Activated CD4-positive, alpha-beta T cell treated with anti-CD3 and anti-CD28 coated beads, Interleukin-2, amount 10 ng/mL, durations not matched to agents 7 days and 5 days (primary cell): Measurements from ENCODE around the gene TANC1. TPM values are rescaled to one million over a fixed set of nuclear protein-coding genes. Genes with fewer than 3 reads are reported as not detected.

Experiments used
- CTCF ChIA-PET: fragments of 350-600 bp; sonication (Branson Sonifier 250); formaldehyde crosslinking; loops from one replicate; lab custom pipeline; 2021; ENCODE audit warnings: antibody characterized with exemption; lab: Charles Lee
- POLR2A ChIA-PET: fragments of 350-600 bp; sonication (Branson Sonifier 250); formaldehyde crosslinking; loops from one replicate; lab custom pipeline; 2021; ENCODE audit warnings: antibody characterized with exemption; lab: Charles Lee
- DNase-seq: peaks from one replicate; pipeline ENCODE4 v3.0.0-alpha.2; 2020
- H3K27ac Mint-ChIP-seq: one replicate; pipeline ENCODE4 v1.8.0; 2021; ENCODE audit warnings: mild to moderate bottlenecking, moderate library complexity, mixed read lengths
- H3K27me3 Mint-ChIP-seq: one replicate; pipeline ENCODE4 v1.8.0; 2021; ENCODE audit warnings: mixed read lengths
- H3K36me3 Mint-ChIP-seq: one replicate; pipeline ENCODE4 v1.8.0; 2021; ENCODE audit warnings: low read depth, mixed read lengths
- H3K4me1 Mint-ChIP-seq: one replicate; pipeline ENCODE4 v1.8.0; 2021; ENCODE audit warnings: mixed read lengths
- H3K4me3 Mint-ChIP-seq: one replicate; pipeline ENCODE4 v1.8.0; 2021; ENCODE audit warnings: mild to moderate bottlenecking, moderate library complexity, mixed read lengths
- H3K9me3 Mint-ChIP-seq: one replicate; pipeline ENCODE4 v1.8.0; 2021; ENCODE audit warnings: mixed read lengths
- total RNA-seq, 2 experiments: library from RNA; stranded (reverse); gene quantifications; one replicate each; pipeline ENCODE4 v1.2.3, GENCODE V29; 2021

Gene TANC1
- total RNA-seq, 2 experiments from 2014 or later, result 0.32 to 0.52 TPM

- POLR2A ChIA-PET, result no interaction called here
- peaks cover 30% of the 10 kb centered on the region for H3K4me1 Mint-ChIP-seq
- H3K4me3 Mint-ChIP-seq, result no peak overlapping the region
- no peaks in the 10 kb centered on the region for H3K36me3 Mint-ChIP-seq
- CTCF ChIA-PET, result interaction anchor here (1.0 to 1.1 kb wide), 2 partner anchors 9 to 27 kb away, joined by 3 read pairs; no protein-coding TSS in a partner anchor
- no peaks in the 10 kb centered on the region for H3K9me3 Mint-ChIP-seq
- no peak overlapping the region for H3K27ac Mint-ChIP-seq
- DNase-seq, result no peak
- H3K27me3 Mint-ChIP-seq, result no peaks in the 10 kb centered on the region
Measured at GRCh38 chr2:159153951-159154350, 185.5 kb downstream of the TANC1 start.

- H3K4me1 Mint-ChIP-seq, result peaks cover 30% of the 10 kb centered on the region
- no peaks in the 10 kb centered on the region for H3K27me3 Mint-ChIP-seq
- no peaks in the 10 kb centered on the region for H3K9me3 Mint-ChIP-seq
- no peak overlapping the region for H3K4me3 Mint-ChIP-seq
- CTCF ChIA-PET, result interaction anchor here (1.1 kb wide), 1 partner anchor 27 kb away, joined by 3 read pairs; no protein-coding TSS in a partner anchor
- no peaks in the 10 kb centered on the region for H3K36me3 Mint-ChIP-seq
- POLR2A ChIA-PET, result no interaction called here
- no peak overlapping the region for H3K27ac Mint-ChIP-seq
- no peak for DNase-seq
Measured at GRCh38 chr2:159154366-159154765, 185.9 kb downstream of the TANC1 start.

GRCh38 chr2:159155320-159155719 lies 186.9 kb downstream of the TANC1 start:
- Mint-ChIP-seq H3K27me3 (no peaks in the 10 kb centered on the region), H3K9me3 (no peaks in the 10 kb centered on the region), H3K4me3 (no peak overlapping the region), H3K27ac (no peak overlapping the region), H3K36me3 (no peaks in the 10 kb centered on the region), H3K4me1 (peaks cover 30% of the 10 kb centered on the region)
- no peak for DNase-seq
- ChIA-PET CTCF (interaction anchor here (0.5 kb wide), 1 partner anchor 43 kb away, joined by 3 read pairs; no protein-coding TSS in a partner anchor), POLR2A (no interaction called here)

- POLR2A ChIA-PET, result no interaction called here
Measured at GRCh38 chr2:159155791-159156190, 187.4 kb downstream of the TANC1 start.

GRCh38 chr2:159156834-159157233 lies 188.4 kb downstream of the TANC1 start:
- no peak for DNase-seq
- no peak overlapping the region for H3K27ac Mint-ChIP-seq
- no peak overlapping the region for H3K4me3 Mint-ChIP-seq
- H3K9me3 Mint-ChIP-seq, result no peaks in the 10 kb centered on the region
- POLR2A ChIA-PET, result no interaction called here
- CTCF ChIA-PET, result no interaction called here
- H3K36me3 Mint-ChIP-seq, result no peaks in the 10 kb centered on the region
- H3K27me3 Mint-ChIP-seq, result no peaks in the 10 kb centered on the region
- H3K4me1 Mint-ChIP-seq, result peaks cover 33% of the 10 kb centered on the region

More at GRCh38 chr2:159155791-159156190, 187.4 kb downstream of the TANC1 start:
- H3K9me3 Mint-ChIP-seq, result no peaks in the 10 kb centered on the region
- H3K4me1 Mint-ChIP-seq, result peaks cover 31% of the 10 kb centered on the region
- no peaks in the 10 kb centered on the region for H3K27me3 Mint-ChIP-seq
- no peak for DNase-seq
- H3K4me3 Mint-ChIP-seq, result no peak overlapping the region
- CTCF ChIA-PET, result no interaction called here
- no peak overlapping the region for H3K27ac Mint-ChIP-seq
- no peaks in the 10 kb centered on the region for H3K36me3 Mint-ChIP-seq

- no peak for DNase-seq
- Mint-ChIP-seq H3K9me3 (no peaks in the 10 kb centered on the region), H3K27ac (no peak overlapping the region), H3K36me3 (no peaks in the 10 kb centered on the region), H3K4me3 (no peak overlapping the region), H3K4me1 (peaks cover 30% of the 10 kb centered on the region), H3K27me3 (no peaks in the 10 kb centered on the region)
- ChIA-PET POLR2A (no interaction called here), CTCF (interaction anchor here (0.7 kb wide), 1 partner anchor 19 kb away, joined by 3 read pairs; no protein-coding TSS in a partner anchor)
Measured at GRCh38 chr2:159157361-159158209, 189.1 kb downstream of the TANC1 start.

GRCh38 chr2:159160412-159160811 lies 192.0 kb downstream of the TANC1 start:
- DNase-seq, result no peak
- H3K4me1 Mint-ChIP-seq, result peaks cover 15% of the 10 kb centered on the region
- ChIA-PET CTCF (interaction anchor here (1.1 to 1.6 kb wide), 2 partner anchors 12 to 18 kb away, joined by 3 read pairs; no protein-coding TSS in a partner anchor), POLR2A (no interaction called here)
- no peaks in the 10 kb centered on the region for H3K27me3 Mint-ChIP-seq
- no peak overlapping the region for H3K27ac Mint-ChIP-seq
- no peaks in the 10 kb centered on the region for H3K9me3 Mint-ChIP-seq
- no peaks in the 10 kb centered on the region for H3K36me3 Mint-ChIP-seq
- H3K4me3 Mint-ChIP-seq, result no peak overlapping the region

GRCh38 chr2:159160954-159161353 lies 192.5 kb downstream of the TANC1 start:
- CTCF ChIA-PET, result interaction anchor here (1.6 kb wide), 1 partner anchor 18 kb away, joined by 3 read pairs; no protein-coding TSS in a partner anchor
- Mint-ChIP-seq H3K36me3 (no peaks in the 10 kb centered on the region), H3K9me3 (no peaks in the 10 kb centered on the region), H3K27me3 (no peaks in the 10 kb centered on the region), H3K27ac (peak overlapping the region; percentile 61), H3K4me1 (peaks cover 15% of the 10 kb centered on the region), H3K4me3 (no peak overlapping the region)
- POLR2A ChIA-PET, result no interaction called here
- DNase-seq, result no peak

- H3K9me3 Mint-ChIP-seq, result no peaks in the 10 kb centered on the region
- no peak overlapping the region for H3K4me3 Mint-ChIP-seq
- H3K4me1 Mint-ChIP-seq, result peaks cover 7% of the 10 kb centered on the region
- DNase-seq, result no peak
- no peak overlapping the region for H3K27ac Mint-ChIP-seq
- no peaks in the 10 kb centered on the region for H3K27me3 Mint-ChIP-seq
- CTCF ChIA-PET, result no interaction called here
- no peaks in the 10 kb centered on the region for H3K36me3 Mint-ChIP-seq
- POLR2A ChIA-PET, result no interaction called here
Measured at GRCh38 chr2:159163930-159164329, 195.5 kb downstream of the TANC1 start.

GRCh38 chr2:159164457-159164911 lies 196.0 kb downstream of the TANC1 start:
- ChIA-PET POLR2A (no interaction called here), CTCF (interaction anchor here (1.0 kb wide), 1 partner anchor 10 kb away, joined by 4 read pairs; no protein-coding TSS in a partner anchor)
- Mint-ChIP-seq H3K27ac (no peak overlapping the region), H3K9me3 (no peaks in the 10 kb centered on the region), H3K4me3 (no peak overlapping the region), H3K27me3 (no peaks in the 10 kb centered on the region), H3K4me1 (peaks cover 7% of the 10 kb centered on the region), H3K36me3 (no peaks in the 10 kb centered on the region)
- no peak for DNase-seq

GRCh38 chr2:159165048-159165447 lies 196.6 kb downstream of the TANC1 start:
- H3K36me3 Mint-ChIP-seq, result no peaks in the 10 kb centered on the region
- H3K4me3 Mint-ChIP-seq, result no peak overlapping the region
- no peak overlapping the region for H3K27ac Mint-ChIP-seq
- DNase-seq, result no peak
- no peaks in the 10 kb centered on the region for H3K9me3 Mint-ChIP-seq
- no peaks in the 10 kb centered on the region for H3K27me3 Mint-ChIP-seq
- ChIA-PET POLR2A (no interaction called here), CTCF (interaction anchor here (1.0 kb wide), 1 partner anchor 10 kb away, joined by 4 read pairs; no protein-coding TSS in a partner anchor)
- H3K4me1 Mint-ChIP-seq, result peaks cover 7% of the 10 kb centered on the region

- Mint-ChIP-seq H3K36me3 (no peaks in the 10 kb centered on the region), H3K27ac (no peak overlapping the region), H3K27me3 (no peaks in the 10 kb centered on the region), H3K4me1 (no peaks in the 10 kb centered on the region), H3K4me3 (no peak overlapping the region), H3K9me3 (no peaks in the 10 kb centered on the region)
- ChIA-PET CTCF (interaction anchor here (0.6 kb wide), 1 partner anchor 18 kb away, joined by 4 read pairs; no protein-coding TSS in a partner anchor), POLR2A (no interaction called here)
- no peak for DNase-seq
Measured at GRCh38 chr2:159168707-159169106, 200.3 kb downstream of the TANC1 start.

GRCh38 chr2:159169187-159169586 lies 200.7 kb downstream of the TANC1 start:
- no peak overlapping the region for H3K27ac Mint-ChIP-seq
- no peaks in the 10 kb centered on the region for H3K36me3 Mint-ChIP-seq
- H3K27me3 Mint-ChIP-seq, result no peaks in the 10 kb centered on the region
- POLR2A ChIA-PET, result no interaction called here
- H3K9me3 Mint-ChIP-seq, result no peaks in the 10 kb centered on the region
- CTCF ChIA-PET, result interaction anchor here (1.0 kb wide), 1 partner anchor 750 kb away, joined by 3 read pairs; no protein-coding TSS in a partner anchor
- no peaks in the 10 kb centered on the region for H3K4me1 Mint-ChIP-seq
- DNase-seq, result no peak
- H3K4me3 Mint-ChIP-seq, result no peak overlapping the region
